ENCODE measurements around the gene PLSCR4.

DNA sequence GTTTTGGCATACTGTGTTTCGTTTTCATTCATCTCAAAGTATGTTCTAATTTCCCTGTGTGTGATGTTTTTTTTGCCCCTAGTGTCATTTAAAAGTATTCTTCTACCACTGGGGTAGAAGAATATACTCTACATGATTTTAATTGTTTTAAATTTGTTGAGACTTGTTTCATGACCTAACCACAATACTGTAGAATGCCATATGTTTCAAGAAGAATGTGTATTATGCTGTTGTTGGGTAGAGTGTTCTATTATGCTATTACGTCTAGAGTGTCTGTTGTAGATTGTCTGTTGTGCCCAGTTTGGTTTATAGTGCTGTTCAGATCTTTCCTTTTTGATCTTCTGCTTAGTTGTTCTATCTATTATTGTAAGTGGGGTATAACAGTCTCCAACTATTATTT lies 36.4 kb downstream of the PLSCR4 start:
- TF ChIP-seq, protein P1, sequence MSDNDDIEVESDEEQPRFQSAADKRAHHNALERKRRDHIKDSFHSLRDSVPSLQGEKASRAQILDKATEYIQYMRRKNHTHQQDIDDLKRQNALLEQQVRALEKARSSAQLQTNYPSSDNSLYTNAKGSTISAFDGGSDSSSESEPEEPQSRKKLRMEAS (IDR thresholded peaks at IDR 0.05; ENCODE audit: low read depth, low read length) = no peak
- TF ChIP-seq, protein P2, sequence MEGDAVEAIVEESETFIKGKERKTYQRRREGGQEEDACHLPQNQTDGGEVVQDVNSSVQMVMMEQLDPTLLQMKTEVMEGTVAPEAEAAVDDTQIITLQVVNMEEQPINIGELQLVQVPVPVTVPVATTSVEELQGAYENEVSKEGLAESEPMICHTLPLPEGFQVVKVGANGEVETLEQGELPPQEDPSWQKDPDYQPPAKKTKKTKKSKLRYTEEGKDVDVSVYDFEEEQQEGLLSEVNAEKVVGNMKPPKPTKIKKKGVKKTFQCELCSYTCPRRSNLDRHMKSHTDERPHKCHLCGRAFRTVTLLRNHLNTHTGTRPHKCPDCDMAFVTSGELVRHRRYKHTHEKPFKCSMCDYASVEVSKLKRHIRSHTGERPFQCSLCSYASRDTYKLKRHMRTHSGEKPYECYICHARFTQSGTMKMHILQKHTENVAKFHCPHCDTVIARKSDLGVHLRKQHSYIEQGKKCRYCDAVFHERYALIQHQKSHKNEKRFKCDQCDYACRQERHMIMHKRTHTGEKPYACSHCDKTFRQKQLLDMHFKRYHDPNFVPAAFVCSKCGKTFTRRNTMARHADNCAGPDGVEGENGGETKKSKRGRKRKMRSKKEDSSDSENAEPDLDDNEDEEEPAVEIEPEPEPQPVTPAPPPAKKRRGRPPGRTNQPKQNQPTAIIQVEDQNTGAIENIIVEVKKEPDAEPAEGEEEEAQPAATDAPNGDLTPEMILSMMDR (IDR thresholded peaks at IDR 0.05; ENCODE audit: low read depth, low read length) = no peak

Measured in NB4 (cell line).